GM18498 (cell line): ENCODE results near the gene PLEKHD1.
"Not testable (repeated sequence)": the region's sequence is repeated elsewhere in the genome, so short reads cannot be mapped to it uniquely, and the experiment has no call there.

Experiments used
- ATAC-seq: cut with Tn5 transposase; IDR thresholded peaks from one replicate; pipeline ENCODE4 v1.9.1; 2021; ENCODE audit warnings: mild to moderate bottlenecking, moderate library complexity; ENCODE audit not compliant: unreplicated experiment

Gene PLEKHD1

GRCh38 chr14:69481815-69482568 is 2.5 kb upstream of the PLEKHD1 start:
- peak; percentile 97 for ATAC-seq

GRCh38 chr14:69483765-69484443 is 624 bp upstream of the PLEKHD1 start:
- no peak for ATAC-seq

GRCh38 chr14:69485315-69485660 is 760 bp downstream of the PLEKHD1 start:
- no peak for ATAC-seq

GRCh38 chr14:69485701-69486100 is 1.2 kb downstream of the PLEKHD1 start:
- no peak for ATAC-seq

GRCh38 chr14:69487226-69487625 is 2.7 kb downstream of the PLEKHD1 start:
- ATAC-seq: no peak

- ATAC-seq: no peak
Measured at GRCh38 chr14:69487771-69488170, 3.2 kb downstream of the PLEKHD1 start.

- no peak for ATAC-seq
Measured at GRCh38 chr14:69489495-69489894, 5.0 kb downstream of the PLEKHD1 start.

GRCh38 chr14:69490219-69490918 is 5.8 kb downstream of the PLEKHD1 start:
- ATAC-seq: no peak

- ATAC-seq: no peak
Measured at GRCh38 chr14:69491193-69491592, 6.7 kb downstream of the PLEKHD1 start.

- no peak for ATAC-seq
Measured at GRCh38 chr14:69493038-69493437, 8.5 kb downstream of the PLEKHD1 start.

- ATAC-seq: no peak
Measured at GRCh38 chr14:69493791-69494190, 9.3 kb downstream of the PLEKHD1 start.

GRCh38 chr14:69495341-69495921 is 10.9 kb downstream of the PLEKHD1 start:
- no peak for ATAC-seq

- not testable (repeated sequence) for ATAC-seq
Measured at GRCh38 chr14:69497866-69498265, 13.3 kb downstream of the PLEKHD1 start.

GRCh38 chr14:69498286-69498685 is 13.8 kb downstream of the PLEKHD1 start:
- ATAC-seq: not testable (repeated sequence)

- ATAC-seq: no peak
Measured at GRCh38 chr14:69499436-69499835, 14.9 kb downstream of the PLEKHD1 start.

- ATAC-seq: no peak
Measured at GRCh38 chr14:69500096-69500495, 15.6 kb downstream of the PLEKHD1 start.

- ATAC-seq: no peak
Measured at GRCh38 chr14:69500736-69501135, 16.2 kb downstream of the PLEKHD1 start.

- no peak for ATAC-seq
Measured at GRCh38 chr14:69501423-69501838, 16.9 kb downstream of the PLEKHD1 start.

- ATAC-seq: no peak
Measured at GRCh38 chr14:69504775-69505174, 20.2 kb downstream of the PLEKHD1 start.

- ATAC-seq: no peak
Measured at GRCh38 chr14:69505338-69506240, 21.1 kb downstream of the PLEKHD1 start.

- no peak for ATAC-seq
Measured at GRCh38 chr14:69506241-69506595, 21.7 kb downstream of the PLEKHD1 start.
